ENCODE results near the gene PLA2G4A. TPM values are rescaled to one million over a fixed set of nuclear protein-coding genes. Genes with fewer than 3 reads are reported as not detected.

PLA2G4A gene
- total RNA-seq, 1 experiment from 2014 or later, result 14.7 TPM

- H3K9me3 ChIP-seq, result peaks cover 4% of the 10 kb centered on the region; the same call in 1 of the 2 replicates
- no peak for DNase-seq
Measured at GRCh38 chr1:186967656-186968394, 139.1 kb downstream of the PLA2G4A start.

GRCh38 chr1:186974774-186975181 is 146.0 kb downstream of the PLA2G4A start:
- no peaks in the 10 kb centered on the region for H3K27me3 ChIP-seq
- H3K36me3 ChIP-seq, result no peaks in the 10 kb centered on the region; the same call in 1 of the 2 replicates
- 0 out of 2 replicates have a peak, but pooled peaks cover 4% of the 10 kb centered on the region for H3K9me3 ChIP-seq
- DNase-seq, result peak; percentile 12
- peak overlapping the region; percentile 3; the same call in 1 of the 2 replicates for H3K4me3 ChIP-seq

More at GRCh38 chr1:186967656-186968394, 139.1 kb downstream of the PLA2G4A start:
- Histone ChIP-seq H3K27me3 (no peaks in the 10 kb centered on the region), H3K36me3 (no peaks in the 10 kb centered on the region; the same call in 1 of the 2 replicates), H3K4me3 (no peak overlapping the region)

GRCh38 chr1:186975220-186975619 is 146.5 kb downstream of the PLA2G4A start:
- H3K9me3 ChIP-seq, result 0 out of 2 replicates have a peak, but pooled peaks cover 4% of the 10 kb centered on the region

GRCh38 chr1:186976700-186977099 is 148.0 kb downstream of the PLA2G4A start:
- H3K4me3 ChIP-seq, result no peak overlapping the region
- H3K9me3 ChIP-seq, result no peaks in the 10 kb centered on the region
- H3K27me3 ChIP-seq, result no peaks in the 10 kb centered on the region
- no peak for DNase-seq
- no peaks in the 10 kb centered on the region; the same call in 1 of the 2 replicates for H3K36me3 ChIP-seq

More at GRCh38 chr1:186975220-186975619, 146.5 kb downstream of the PLA2G4A start:
- Histone ChIP-seq H3K27me3 (no peaks in the 10 kb centered on the region), H3K4me3 (peak overlapping the region; percentile 3; the same call in 1 of the 2 replicates), H3K36me3 (no peaks in the 10 kb centered on the region)
- no peak for DNase-seq

- no peaks in the 10 kb centered on the region; the same call in 1 of the 2 replicates for H3K36me3 ChIP-seq
- H3K27me3 ChIP-seq, result no peaks in the 10 kb centered on the region
- H3K9me3 ChIP-seq, result no peaks in the 10 kb centered on the region
- H3K4me3 ChIP-seq, result no peak overlapping the region
- DNase-seq, result no peak
Measured at GRCh38 chr1:186977266-186977957, 148.7 kb downstream of the PLA2G4A start.

GRCh38 chr1:186978596-186979556 is 150.1 kb downstream of the PLA2G4A start:
- no peaks in the 10 kb centered on the region for H3K27me3 ChIP-seq

GRCh38 chr1:186980400-186980799 is 151.7 kb downstream of the PLA2G4A start:
- DNase-seq, result no peak
- Histone ChIP-seq H3K36me3 (no peaks in the 10 kb centered on the region; the same call in 1 of the 2 replicates), H3K9me3 (no peaks in the 10 kb centered on the region), H3K27me3 (no peaks in the 10 kb centered on the region), H3K4me3 (no peak overlapping the region)

More at GRCh38 chr1:186978596-186979556, 150.1 kb downstream of the PLA2G4A start:
- DNase-seq, result no peak
- Histone ChIP-seq H3K9me3 (no peaks in the 10 kb centered on the region), H3K36me3 (no peaks in the 10 kb centered on the region; the same call in 1 of the 2 replicates), H3K4me3 (no peak overlapping the region)

GRCh38 chr1:186982116-186982515 is 153.4 kb downstream of the PLA2G4A start:
- H3K36me3 ChIP-seq, result no peaks in the 10 kb centered on the region; the same call in 1 of the 2 replicates
- H3K9me3 ChIP-seq, result no peaks in the 10 kb centered on the region
- no peaks in the 10 kb centered on the region for H3K27me3 ChIP-seq
- H3K4me3 ChIP-seq, result no peak overlapping the region
- no peak for DNase-seq

- DNase-seq, result no peak
- Histone ChIP-seq H3K9me3 (no peaks in the 10 kb centered on the region), H3K36me3 (no peaks in the 10 kb centered on the region; the same call in 1 of the 2 replicates), H3K27me3 (no peaks in the 10 kb centered on the region), H3K4me3 (no peak overlapping the region)
Measured at GRCh38 chr1:186983327-186983726, 154.6 kb downstream of the PLA2G4A start.

- Histone ChIP-seq H3K36me3 (no peaks in the 10 kb centered on the region; the same call in 1 of the 2 replicates), H3K4me3 (no peak overlapping the region), H3K9me3 (no peaks in the 10 kb centered on the region), H3K27me3 (no peaks in the 10 kb centered on the region)
- no peak for DNase-seq
Measured at GRCh38 chr1:186984959-186985358, 156.2 kb downstream of the PLA2G4A start.

GRCh38 chr1:186985889-186986491 is 157.2 kb downstream of the PLA2G4A start:
- no peak for DNase-seq
- Histone ChIP-seq H3K9me3 (no peaks in the 10 kb centered on the region), H3K4me3 (no peak overlapping the region), H3K36me3 (no peaks in the 10 kb centered on the region; the same call in 1 of the 2 replicates), H3K27me3 (no peaks in the 10 kb centered on the region)

GRCh38 chr1:186987065-186987464 is 158.3 kb downstream of the PLA2G4A start:
- Histone ChIP-seq H3K36me3 (no peaks in the 10 kb centered on the region), H3K27me3 (no peaks in the 10 kb centered on the region), H3K4me3 (no peak overlapping the region), H3K9me3 (no peaks in the 10 kb centered on the region)
- no peak for DNase-seq

GRCh38 chr1:186987769-186988168 is 159.0 kb downstream of the PLA2G4A start:
- H3K4me3 ChIP-seq, result no peak overlapping the region
- no peaks in the 10 kb centered on the region for H3K36me3 ChIP-seq
- no peaks in the 10 kb centered on the region for H3K27me3 ChIP-seq
- H3K9me3 ChIP-seq, result no peaks in the 10 kb centered on the region
- no peak for DNase-seq

- DNase-seq, result peak; percentile 9
- no peaks in the 10 kb centered on the region for H3K9me3 ChIP-seq
- H3K27me3 ChIP-seq, result no peaks in the 10 kb centered on the region
- H3K4me3 ChIP-seq, result no peak overlapping the region
- H3K36me3 ChIP-seq, result no peaks in the 10 kb centered on the region
Measured at GRCh38 chr1:186993996-186994395, 165.2 kb downstream of the PLA2G4A start.

GRCh38 chr1:186994897-186995296 is 166.1 kb downstream of the PLA2G4A start:
- no peak for DNase-seq
- Histone ChIP-seq H3K27me3 (no peaks in the 10 kb centered on the region), H3K9me3 (no peaks in the 10 kb centered on the region), H3K4me3 (no peak overlapping the region), H3K36me3 (no peaks in the 10 kb centered on the region)

- Histone ChIP-seq H3K27me3 (no peaks in the 10 kb centered on the region), H3K9me3 (no peaks in the 10 kb centered on the region), H3K36me3 (no peaks in the 10 kb centered on the region), H3K4me3 (no peak overlapping the region)
- DNase-seq, result no peak
Measured at GRCh38 chr1:186996816-186997215, 168.1 kb downstream of the PLA2G4A start.

Data from MG63 (cell line).